ENCODE measurements around the gene CDK13. TPM values are rescaled to one million over a fixed set of nuclear protein-coding genes. Genes with fewer than 3 reads are reported as not detected.

CDK13 gene
- total and polyA plus RNA-seq, 9 of the 15 experiments (the other 6 are each of a cell fraction or from before 2014, with no cell fraction given) = 9.8 to 46.1 (median 32.4) TPM

- peak overlapping the region; percentile 72 for H3K27ac ChIP-seq (ENCODE audit: extremely low read depth, low read depth, low read length)
- CTCF ChIA-PET (ENCODE audit: low intra/inter-chr PET ratio) = no interaction called here
- H4K20me1 ChIP-seq (replicated peaks; ENCODE audit: control insufficient read depth, insufficient read depth, low read length) = no peaks in the 10 kb centered on the region
- DNase-seq (ENCODE audit: extremely low read depth in 1 of 4, low spot score in 3 of 4) = no peak
- ATAC-seq = peak; percentile 53; the same call in 1 of the 3 replicates
- peak overlapping the region; percentile 24; the same call in 1 of the 2 replicates for H3K4me2 ChIP-seq (ENCODE audit: insufficient read depth, low read length)
- peaks cover 0 to 17% of the 10 kb centered on the region in 2 experiments; a peak in 2 of 5 replicates for H3K4me1 ChIP-seq (replicated peaks in 1 of 2; ENCODE audit: control insufficient read depth in 2 of 2, insufficient read depth in 2 of 2, low read length in 2 of 2)
- POLR2A ChIA-PET = interaction anchor here (1.2 kb wide), 1 partner anchor 23 kb away, joined by 3 read pairs; no protein-coding TSS in a partner anchor
- TF ChIP-seq NFE2 (IDR thresholded peaks at IDR 0.05; ENCODE audit: low read depth) (no peak), ETV6 (IDR thresholded peaks at IDR 0.05; ENCODE audit: borderline replicate concordance in 1 of 2, low read depth in 2 of 2, low read length in 1 of 2) (no peak), ETV6 (CRISPR knock-in tag; IDR thresholded peaks at IDR 0.05; ENCODE audit: borderline replicate concordance) (no peak), BACH1 (tag; IDR thresholded peaks at IDR 0.05) (peak; percentile 1; the same call in 1 of the 2 replicates)
- TF ChIP-seq, protein P1, sequence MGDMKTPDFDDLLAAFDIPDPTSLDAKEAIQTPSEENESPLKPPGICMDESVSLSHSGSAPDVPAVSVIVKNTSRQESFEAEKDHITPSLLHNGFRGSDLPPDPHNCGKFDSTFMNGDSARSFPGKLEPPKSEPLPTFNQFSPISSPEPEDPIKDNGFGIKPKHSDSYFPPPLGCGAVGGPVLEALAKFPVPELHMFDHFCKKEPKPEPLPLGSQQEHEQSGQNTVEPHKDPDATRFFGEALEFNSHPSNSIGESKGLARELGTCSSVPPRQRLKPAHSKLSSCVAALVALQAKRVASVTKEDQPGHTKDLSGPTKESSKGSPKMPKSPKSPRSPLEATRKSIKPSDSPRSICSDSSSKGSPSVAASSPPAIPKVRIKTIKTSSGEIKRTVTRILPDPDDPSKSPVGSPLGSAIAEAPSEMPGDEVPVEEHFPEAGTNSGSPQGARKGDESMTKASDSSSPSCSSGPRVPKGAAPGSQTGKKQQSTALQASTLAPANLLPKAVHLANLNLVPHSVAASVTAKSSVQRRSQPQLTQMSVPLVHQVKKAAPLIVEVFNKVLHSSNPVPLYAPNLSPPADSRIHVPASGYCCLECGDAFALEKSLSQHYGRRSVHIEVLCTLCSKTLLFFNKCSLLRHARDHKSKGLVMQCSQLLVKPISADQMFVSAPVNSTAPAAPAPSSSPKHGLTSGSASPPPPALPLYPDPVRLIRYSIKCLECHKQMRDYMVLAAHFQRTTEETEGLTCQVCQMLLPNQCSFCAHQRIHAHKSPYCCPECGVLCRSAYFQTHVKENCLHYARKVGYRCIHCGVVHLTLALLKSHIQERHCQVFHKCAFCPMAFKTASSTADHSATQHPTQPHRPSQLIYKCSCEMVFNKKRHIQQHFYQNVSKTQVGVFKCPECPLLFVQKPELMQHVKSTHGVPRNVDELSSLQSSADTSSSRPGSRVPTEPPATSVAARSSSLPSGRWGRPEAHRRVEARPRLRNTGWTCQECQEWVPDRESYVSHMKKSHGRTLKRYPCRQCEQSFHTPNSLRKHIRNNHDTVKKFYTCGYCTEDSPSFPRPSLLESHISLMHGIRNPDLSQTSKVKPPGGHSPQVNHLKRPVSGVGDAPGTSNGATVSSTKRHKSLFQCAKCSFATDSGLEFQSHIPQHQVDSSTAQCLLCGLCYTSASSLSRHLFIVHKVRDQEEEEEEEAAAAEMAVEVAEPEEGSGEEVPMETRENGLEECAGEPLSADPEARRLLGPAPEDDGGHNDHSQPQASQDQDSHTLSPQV (IDR thresholded peaks at IDR 0.05) = peak; percentile 41; the same call in 1 of the 2 replicates
- H3K27me3 ChIP-seq (ENCODE audit: control insufficient read depth in 2 of 2, insufficient read depth in 2 of 2, low read length in 2 of 2) = no peaks in the 10 kb centered on the region
- H3K4me3 ChIP-seq = no peak overlapping the region
- in situ Hi-C loops (cut with MboI) (loop anchor here (10.0 kb wide), 1 partner anchor 474 kb away; no protein-coding TSS in a partner anchor), intact Hi-C loops (cut with micrococcal nuclease) (loop anchor here (5.0 kb wide), 1 partner anchor 247 kb away; no protein-coding TSS in a partner anchor)
- BruUV-seq (replicated peaks) = no TSS peak
- 69% methylated on average over 6 of the region's 6 CpGs for WGBS (ENCODE audit: insufficient coverage, low coverage, missing lambda C conversion rate)
- no peak overlapping the region for H3K9ac ChIP-seq (ENCODE audit: insufficient read depth in 1 of 2, low read depth in 2 of 2, low read length in 2 of 2)
- H2AFZ ChIP-seq (ENCODE audit: low read depth, low read length) = 0 out of 2 replicates have a peak overlapping the region, but pooled peaks have one; percentile 17
- no peak for FAIRE-seq
- H3K9me3 ChIP-seq (replicated peaks; ENCODE audit: control insufficient read depth, insufficient read depth, low read depth, low read length) = no peaks in the 10 kb centered on the region
- peaks cover 3% of the 10 kb centered on the region; the same call in 1 of the 3 replicates for H3K79me2 ChIP-seq (ENCODE audit: control insufficient read depth, insufficient read depth, low read length)
- peaks cover 29% of the 10 kb centered on the region; the same call in 2 of the 3 replicates for H3K36me3 ChIP-seq (ENCODE audit: control insufficient read depth, insufficient read depth, low read length)
- no peaks in the 10 kb centered on the region for H3K9me1 ChIP-seq (ENCODE audit: control insufficient read depth, insufficient read depth, low read length)
Measured at GRCh38 chr7:40059057-40059456, 109.0 kb downstream of the CDK13 start.
